Gastrocnemius medialis (tissue), 4 donors: ENCODE data around the gene SLC25A21. TPM values are rescaled to one million over a fixed set of nuclear protein-coding genes. Genes with fewer than 3 reads are reported as not detected.

ENCODE experiments used
- ATAC-seq, 2 donors: fragments of 150-250 bp; one replicate each; pipeline ENCODE4 v1.9.1; 2016
- DNase-seq, 2 donors: peaks; one replicate each; pipeline ENCODE4 v3.0.0-alpha.2; 2019
- H3K27ac ChIP-seq, 4 donors: fragments of 200-600 bp; sonication (generic); 1 replicate in 1 of 4; 2 replicates in 3 of 4; pipeline ENCODE4 v1.5.1; 2016 to 2018; ENCODE audit warnings: mild to moderate bottlenecking in 2 of 4, moderate library complexity in 1 of 4
- H3K27me3 ChIP-seq, 3 donors: fragments of 200-600 bp; sonication (generic) in 2 of 3; 1 replicate in 1 of 3; 2 replicates in 2 of 3; pipeline versions ENCODE4 v1.5.1 to v1.6.0; 2016 to 2019; ENCODE audit warnings: mild to moderate bottlenecking in 1 of 3, moderate library complexity in 1 of 3
- H3K36me3 ChIP-seq, 2 donors: fragments of 200-600 bp; sonication (generic) in 1 of 2; one replicate each; pipeline ENCODE4 v1.5.1; 2017 to 2018
- H3K4me1 ChIP-seq, 2 donors: fragments of 200-600 bp; sonication (generic) in 1 of 2; one replicate each; pipeline ENCODE4 v1.5.1; 2016 to 2017; ENCODE audit warnings: mild to moderate bottlenecking in 2 of 2
- H3K4me3 ChIP-seq, 4 donors: fragments of 200-600 bp; sonication (generic) in 3 of 4; 1 replicate in 1 of 4; 2 replicates in 3 of 4; pipeline ENCODE4 v1.5.1; 2016 to 2019; ENCODE audit warnings: mild to moderate bottlenecking in 2 of 4
- H3K9me3 ChIP-seq, 3 donors: fragments of 200-600 bp; sonication (generic) in 2 of 3; 1 replicate in 1 of 3; 2 replicates in 2 of 3; pipeline ENCODE4 v1.5.1; 2016 to 2019
- CTCF ChIP-seq, 5 experiments: fragments of 450-650 bp in 3 of 5; fragments of 200-600 bp in 2 of 5; sonication (generic) in 2 of 5; IDR thresholded peaks in 4 of 5; conservative IDR thresholded peaks in 1 of 5; 1 replicate in 4 of 5; 2 replicates in 1 of 5; pipeline ENCODE4 v1.5.1; 2016 to 2019; ENCODE audit warnings: antibody characterized with exemption in 5 of 5, mild to moderate bottlenecking in 3 of 5, moderate library complexity in 3 of 5
- POLR2A ChIP-seq, 2 donors: fragments of 450-650 bp; IDR thresholded peaks; one replicate each; pipeline ENCODE4 v1.6.1; 2017; ENCODE audit warnings: antibody characterized with exemption in 2 of 2, mild to moderate bottlenecking in 2 of 2, moderate library complexity in 2 of 2
- in situ Hi-C, 4 donors: fragments of 200-750 bp; cut with MboI; loops; one replicate each; pipeline versions ENCODE4 v1.15.0 to v1.8.0; 2017; ENCODE audit warnings: low sequenced_read_pairs in 4 of 4
- intact Hi-C: fragments of 100-400 bp; cut with DNase I; formaldehyde crosslinking; loops from one replicate; pipeline ENCODE4 v1.15.1; 2023; ENCODE audit warnings: low total_unique reads
- total RNA-seq, 4 donors: library from RNA; depleted of rRNA; stranded (reverse); fragments of >200 nt; gene quantifications; one replicate each; pipeline versions ENCODE4 v1.1.0 to v1.2.3, GENCODE V29; 2016

Gene SLC25A21
- total RNA-seq, 4 donors from 2014 or later = 1.9 TPM; not detected in 3

- intact Hi-C loops = no loop called here
- ATAC-seq (no peak), DNase-seq (no peak)
- no peak for TF ChIP-seq POLR2A (IDR thresholded peaks at IDR 0.05)
- TF ChIP-seq CTCF (IDR thresholded peaks at IDR 0.05 in 4 of 5, conservative IDR thresholded peaks at IDR 0.05 in 1 of 5) = no peak
- Histone ChIP-seq H3K4me1 (no peaks in the 10 kb centered on the region), H3K9me3 (no peaks in the 10 kb centered on the region), H3K27me3 (no peaks in the 10 kb centered on the region), H3K27ac (no peak overlapping the region), H3K36me3 (no peaks in the 10 kb centered on the region), H3K4me3 (no peak overlapping the region)
- in situ Hi-C loops = no loop called here
These were observed 345.8 kb downstream of the SLC25A21 start for GRCh38 chr14:36826614-36827013.

- H3K27me3 ChIP-seq = no peaks in the 10 kb centered on the region
- in situ Hi-C loops = no loop called here
These were observed 347.6 kb downstream of the SLC25A21 start for GRCh38 chr14:36824854-36825253.

GRCh38 chr14:36823651-36824050, 348.8 kb downstream of the SLC25A21 start:
- in situ Hi-C loops (no loop called here), intact Hi-C loops (no loop called here)
- no peaks in the 10 kb centered on the region for H3K27me3 ChIP-seq
- H3K9me3 ChIP-seq = no peaks in the 10 kb centered on the region
- H3K4me1 ChIP-seq = no peaks in the 10 kb centered on the region
- H3K27ac ChIP-seq = no peak overlapping the region
- H3K4me3 ChIP-seq = no peak overlapping the region
- ATAC-seq (no peak), DNase-seq (no peak)
- H3K36me3 ChIP-seq = no peaks in the 10 kb centered on the region
- TF ChIP-seq CTCF (IDR thresholded peaks at IDR 0.05 in 4 of 5, conservative IDR thresholded peaks at IDR 0.05 in 1 of 5) = no peak
- TF ChIP-seq POLR2A (IDR thresholded peaks at IDR 0.05) = no peak

More at GRCh38 chr14:36824854-36825253, 347.6 kb downstream of the SLC25A21 start:
- TF ChIP-seq POLR2A (IDR thresholded peaks at IDR 0.05) (no peak), CTCF (IDR thresholded peaks at IDR 0.05 in 4 of 5, conservative IDR thresholded peaks at IDR 0.05 in 1 of 5) (no peak)
- Histone ChIP-seq H3K9me3 (no peaks in the 10 kb centered on the region), H3K4me1 (no peaks in the 10 kb centered on the region), H3K4me3 (no peak overlapping the region), H3K27ac (no peak overlapping the region), H3K36me3 (no peaks in the 10 kb centered on the region)
- intact Hi-C loops = no loop called here
- DNase-seq (no peak), ATAC-seq (no peak)

GRCh38 chr14:36822685-36823084, 349.7 kb downstream of the SLC25A21 start:
- Histone ChIP-seq H3K4me1 (no peaks in the 10 kb centered on the region), H3K9me3 (no peaks in the 10 kb centered on the region), H3K4me3 (no peak overlapping the region), H3K27ac (no peak overlapping the region), H3K27me3 (no peaks in the 10 kb centered on the region), H3K36me3 (no peaks in the 10 kb centered on the region)
- TF ChIP-seq POLR2A (IDR thresholded peaks at IDR 0.05) (no peak), CTCF (IDR thresholded peaks at IDR 0.05 in 4 of 5, conservative IDR thresholded peaks at IDR 0.05 in 1 of 5) (no peak)
- ATAC-seq (no peak), DNase-seq (no peak)
- in situ Hi-C loops (no loop called here), intact Hi-C loops (no loop called here)

- Histone ChIP-seq H3K4me3 (no peak overlapping the region), H3K27ac (no peak overlapping the region), H3K27me3 (no peaks in the 10 kb centered on the region), H3K9me3 (no peaks in the 10 kb centered on the region), H3K36me3 (no peaks in the 10 kb centered on the region), H3K4me1 (no peaks in the 10 kb centered on the region)
- DNase-seq = no peak
- intact Hi-C loops = no loop called here
- in situ Hi-C loops = no loop called here
- TF ChIP-seq POLR2A (IDR thresholded peaks at IDR 0.05) = no peak
- no peak for TF ChIP-seq CTCF (IDR thresholded peaks at IDR 0.05 in 4 of 5, conservative IDR thresholded peaks at IDR 0.05 in 1 of 5)
- ATAC-seq = no peak
These were observed 351.5 kb downstream of the SLC25A21 start for GRCh38 chr14:36820901-36821300.
